ENCODE measurements around the gene TSPYL6. TPM values are rescaled to one million over a fixed set of nuclear protein-coding genes. Genes with fewer than 3 reads are reported as not detected.
"Not testable (repeated sequence)": the region's sequence is repeated elsewhere in the genome, so short reads cannot be mapped to it uniquely, and the experiment has no call there.

TSPYL6 gene
- total and polyA plus RNA-seq, 2 experiments from 2014 or later: not detected

DNA sequence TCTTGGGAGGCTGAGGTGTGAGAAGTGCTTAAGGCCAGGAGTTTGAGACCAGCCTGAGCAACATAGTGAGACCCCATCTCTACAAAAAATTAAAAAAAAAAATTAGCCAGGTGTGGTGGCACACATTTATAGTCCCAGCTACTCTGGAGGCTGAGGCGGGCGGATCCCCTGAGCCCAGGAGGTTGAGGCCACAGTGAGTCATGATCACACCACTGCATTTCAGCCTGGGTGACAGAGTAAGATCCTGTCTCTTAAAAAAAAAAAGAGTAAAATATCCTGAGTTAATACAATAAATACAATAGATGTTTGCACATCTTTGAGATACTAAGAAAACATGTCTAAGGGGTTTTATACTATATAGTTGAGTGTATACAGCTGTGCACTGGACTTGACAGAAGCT is 38.6 kb upstream of the TSPYL6 start:
- H3K4me1 ChIP-seq (ENCODE audit: insufficient read depth): peaks cover 19% of the 10 kb centered on the region
- not testable (repeated sequence) for DNase-seq (ENCODE audit: low spot score); H3K27ac Mint-ChIP-seq; H2AFZ ChIP-seq; H3K36me3 ChIP-seq (ENCODE audit: insufficient read depth); ATAC-seq; H3K79me2 ChIP-seq (replicated peaks; ENCODE audit: insufficient read depth); H3K9me2 ChIP-seq (ENCODE audit: insufficient read depth); H3K9me3 Mint-ChIP-seq; H4K20me1 ChIP-seq (replicated peaks; ENCODE audit: insufficient read depth); H3K4me3 ChIP-seq; H3F3A ChIP-seq (replicated peaks; ENCODE audit: low read depth); H3K36me3 Mint-ChIP-seq (ENCODE audit: low read depth); H3K4me3 Mint-ChIP-seq; H3K27ac ChIP-seq (ENCODE audit: low read depth); H3K4me2 ChIP-seq
- peaks cover 24% of the 10 kb centered on the region for H3K4me1 Mint-ChIP-seq
- H3K27me3 ChIP-seq (ENCODE audit: insufficient read depth): peaks cover 32% of the 10 kb centered on the region
- peaks cover 20% of the 10 kb centered on the region for H3K27me3 Mint-ChIP-seq (ENCODE audit: insufficient read depth, low read depth, poor library complexity)

DNA sequence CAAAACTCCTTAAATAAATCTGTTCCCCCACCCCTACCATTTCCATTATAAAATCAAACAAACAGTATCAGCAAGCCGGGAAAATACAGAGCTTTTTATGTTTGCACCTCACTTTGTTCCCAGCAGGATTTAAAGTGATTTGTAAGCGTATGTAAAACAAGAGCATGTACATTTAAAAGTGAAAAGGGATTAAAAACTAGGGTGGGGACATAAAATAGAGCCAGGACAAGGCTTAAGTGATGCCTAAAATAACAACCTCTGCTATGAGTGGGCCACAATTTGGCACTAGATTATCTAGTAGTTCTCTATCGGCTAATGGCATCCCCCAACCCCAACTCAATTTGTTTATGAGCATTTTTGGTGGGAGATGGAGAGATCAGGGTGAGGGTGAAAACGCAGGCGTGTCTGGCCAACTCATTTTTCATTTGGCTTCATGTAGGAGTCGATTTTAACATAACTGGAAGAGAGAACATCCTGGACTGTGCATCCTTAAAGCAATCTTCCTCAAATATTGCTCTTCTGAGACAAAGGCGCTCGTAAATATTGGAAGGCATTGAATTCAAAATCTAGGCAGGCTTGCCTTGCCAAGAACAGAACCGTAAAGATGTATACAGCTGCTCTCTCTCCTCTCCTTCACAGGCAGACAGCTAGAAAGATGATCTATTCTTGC is 34.5 kb upstream of the TSPYL6 start:
- peaks cover 49% of the 10 kb centered on the region for H3K27me3 ChIP-seq (ENCODE audit: insufficient read depth)
- peak overlapping the region; percentile 26; the same call in 1 of the 2 replicates for H3K4me3 ChIP-seq
- peak overlapping the region; percentile 58; the same call in 1 of the 2 replicates for H3K4me2 ChIP-seq
- DNase-seq (ENCODE audit: low spot score) (peak; percentile 13), ATAC-seq (peak; percentile 39)
- H3K36me3 Mint-ChIP-seq (ENCODE audit: low read depth): no peaks in the 10 kb centered on the region
- no peaks in the 10 kb centered on the region for H3K79me2 ChIP-seq (replicated peaks; ENCODE audit: insufficient read depth)
- no peaks in the 10 kb centered on the region for H3K36me3 ChIP-seq (ENCODE audit: insufficient read depth)
- H2AFZ ChIP-seq: no peak overlapping the region
- no peaks in the 10 kb centered on the region for H3K9me2 ChIP-seq (ENCODE audit: insufficient read depth)
- no peak overlapping the region for H3K27ac Mint-ChIP-seq
- H3K9me3 Mint-ChIP-seq: no peaks in the 10 kb centered on the region
- peaks cover 30% of the 10 kb centered on the region for H3K4me1 Mint-ChIP-seq
- H3K27me3 Mint-ChIP-seq (ENCODE audit: insufficient read depth, low read depth, poor library complexity): peaks cover 26% of the 10 kb centered on the region
- no peak overlapping the region for H3K4me3 Mint-ChIP-seq
- H3K4me1 ChIP-seq (ENCODE audit: insufficient read depth): peaks cover 29% of the 10 kb centered on the region
- no peaks in the 10 kb centered on the region for H3F3A ChIP-seq (replicated peaks; ENCODE audit: low read depth)
- peaks cover 5% of the 10 kb centered on the region; the same call in 1 of the 2 replicates for H4K20me1 ChIP-seq (replicated peaks; ENCODE audit: insufficient read depth)
- no peak overlapping the region for H3K27ac ChIP-seq (ENCODE audit: low read depth)
- TF ChIP-seq JUNB (IDR thresholded peaks at IDR 0.05; ENCODE audit: unreplicated experiment) (no peak), POLR2AphosphoS5 (IDR thresholded peaks at IDR 0.05; ENCODE audit: low read depth) (no peak), EZH2phosphoT487 (IDR thresholded peaks at IDR 0.05; ENCODE audit: unreplicated experiment) (no peak), EZH2 (IDR thresholded peaks at IDR 0.05; ENCODE audit: low read depth, unreplicated experiment) (no peak), NANOG (IDR thresholded peaks at IDR 0.05; ENCODE audit: borderline replicate concordance) (no peak), ZNF114 (CRISPR knock-in tag; IDR thresholded peaks at IDR 0.05) (no peak)
- TF ChIP-seq, protein P1, sequence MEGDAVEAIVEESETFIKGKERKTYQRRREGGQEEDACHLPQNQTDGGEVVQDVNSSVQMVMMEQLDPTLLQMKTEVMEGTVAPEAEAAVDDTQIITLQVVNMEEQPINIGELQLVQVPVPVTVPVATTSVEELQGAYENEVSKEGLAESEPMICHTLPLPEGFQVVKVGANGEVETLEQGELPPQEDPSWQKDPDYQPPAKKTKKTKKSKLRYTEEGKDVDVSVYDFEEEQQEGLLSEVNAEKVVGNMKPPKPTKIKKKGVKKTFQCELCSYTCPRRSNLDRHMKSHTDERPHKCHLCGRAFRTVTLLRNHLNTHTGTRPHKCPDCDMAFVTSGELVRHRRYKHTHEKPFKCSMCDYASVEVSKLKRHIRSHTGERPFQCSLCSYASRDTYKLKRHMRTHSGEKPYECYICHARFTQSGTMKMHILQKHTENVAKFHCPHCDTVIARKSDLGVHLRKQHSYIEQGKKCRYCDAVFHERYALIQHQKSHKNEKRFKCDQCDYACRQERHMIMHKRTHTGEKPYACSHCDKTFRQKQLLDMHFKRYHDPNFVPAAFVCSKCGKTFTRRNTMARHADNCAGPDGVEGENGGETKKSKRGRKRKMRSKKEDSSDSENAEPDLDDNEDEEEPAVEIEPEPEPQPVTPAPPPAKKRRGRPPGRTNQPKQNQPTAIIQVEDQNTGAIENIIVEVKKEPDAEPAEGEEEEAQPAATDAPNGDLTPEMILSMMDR (conservative IDR thresholded peaks at IDR 0.05; ENCODE audit: low read depth in 2 of 2): no peak
- TF ChIP-seq, protein P2, sequence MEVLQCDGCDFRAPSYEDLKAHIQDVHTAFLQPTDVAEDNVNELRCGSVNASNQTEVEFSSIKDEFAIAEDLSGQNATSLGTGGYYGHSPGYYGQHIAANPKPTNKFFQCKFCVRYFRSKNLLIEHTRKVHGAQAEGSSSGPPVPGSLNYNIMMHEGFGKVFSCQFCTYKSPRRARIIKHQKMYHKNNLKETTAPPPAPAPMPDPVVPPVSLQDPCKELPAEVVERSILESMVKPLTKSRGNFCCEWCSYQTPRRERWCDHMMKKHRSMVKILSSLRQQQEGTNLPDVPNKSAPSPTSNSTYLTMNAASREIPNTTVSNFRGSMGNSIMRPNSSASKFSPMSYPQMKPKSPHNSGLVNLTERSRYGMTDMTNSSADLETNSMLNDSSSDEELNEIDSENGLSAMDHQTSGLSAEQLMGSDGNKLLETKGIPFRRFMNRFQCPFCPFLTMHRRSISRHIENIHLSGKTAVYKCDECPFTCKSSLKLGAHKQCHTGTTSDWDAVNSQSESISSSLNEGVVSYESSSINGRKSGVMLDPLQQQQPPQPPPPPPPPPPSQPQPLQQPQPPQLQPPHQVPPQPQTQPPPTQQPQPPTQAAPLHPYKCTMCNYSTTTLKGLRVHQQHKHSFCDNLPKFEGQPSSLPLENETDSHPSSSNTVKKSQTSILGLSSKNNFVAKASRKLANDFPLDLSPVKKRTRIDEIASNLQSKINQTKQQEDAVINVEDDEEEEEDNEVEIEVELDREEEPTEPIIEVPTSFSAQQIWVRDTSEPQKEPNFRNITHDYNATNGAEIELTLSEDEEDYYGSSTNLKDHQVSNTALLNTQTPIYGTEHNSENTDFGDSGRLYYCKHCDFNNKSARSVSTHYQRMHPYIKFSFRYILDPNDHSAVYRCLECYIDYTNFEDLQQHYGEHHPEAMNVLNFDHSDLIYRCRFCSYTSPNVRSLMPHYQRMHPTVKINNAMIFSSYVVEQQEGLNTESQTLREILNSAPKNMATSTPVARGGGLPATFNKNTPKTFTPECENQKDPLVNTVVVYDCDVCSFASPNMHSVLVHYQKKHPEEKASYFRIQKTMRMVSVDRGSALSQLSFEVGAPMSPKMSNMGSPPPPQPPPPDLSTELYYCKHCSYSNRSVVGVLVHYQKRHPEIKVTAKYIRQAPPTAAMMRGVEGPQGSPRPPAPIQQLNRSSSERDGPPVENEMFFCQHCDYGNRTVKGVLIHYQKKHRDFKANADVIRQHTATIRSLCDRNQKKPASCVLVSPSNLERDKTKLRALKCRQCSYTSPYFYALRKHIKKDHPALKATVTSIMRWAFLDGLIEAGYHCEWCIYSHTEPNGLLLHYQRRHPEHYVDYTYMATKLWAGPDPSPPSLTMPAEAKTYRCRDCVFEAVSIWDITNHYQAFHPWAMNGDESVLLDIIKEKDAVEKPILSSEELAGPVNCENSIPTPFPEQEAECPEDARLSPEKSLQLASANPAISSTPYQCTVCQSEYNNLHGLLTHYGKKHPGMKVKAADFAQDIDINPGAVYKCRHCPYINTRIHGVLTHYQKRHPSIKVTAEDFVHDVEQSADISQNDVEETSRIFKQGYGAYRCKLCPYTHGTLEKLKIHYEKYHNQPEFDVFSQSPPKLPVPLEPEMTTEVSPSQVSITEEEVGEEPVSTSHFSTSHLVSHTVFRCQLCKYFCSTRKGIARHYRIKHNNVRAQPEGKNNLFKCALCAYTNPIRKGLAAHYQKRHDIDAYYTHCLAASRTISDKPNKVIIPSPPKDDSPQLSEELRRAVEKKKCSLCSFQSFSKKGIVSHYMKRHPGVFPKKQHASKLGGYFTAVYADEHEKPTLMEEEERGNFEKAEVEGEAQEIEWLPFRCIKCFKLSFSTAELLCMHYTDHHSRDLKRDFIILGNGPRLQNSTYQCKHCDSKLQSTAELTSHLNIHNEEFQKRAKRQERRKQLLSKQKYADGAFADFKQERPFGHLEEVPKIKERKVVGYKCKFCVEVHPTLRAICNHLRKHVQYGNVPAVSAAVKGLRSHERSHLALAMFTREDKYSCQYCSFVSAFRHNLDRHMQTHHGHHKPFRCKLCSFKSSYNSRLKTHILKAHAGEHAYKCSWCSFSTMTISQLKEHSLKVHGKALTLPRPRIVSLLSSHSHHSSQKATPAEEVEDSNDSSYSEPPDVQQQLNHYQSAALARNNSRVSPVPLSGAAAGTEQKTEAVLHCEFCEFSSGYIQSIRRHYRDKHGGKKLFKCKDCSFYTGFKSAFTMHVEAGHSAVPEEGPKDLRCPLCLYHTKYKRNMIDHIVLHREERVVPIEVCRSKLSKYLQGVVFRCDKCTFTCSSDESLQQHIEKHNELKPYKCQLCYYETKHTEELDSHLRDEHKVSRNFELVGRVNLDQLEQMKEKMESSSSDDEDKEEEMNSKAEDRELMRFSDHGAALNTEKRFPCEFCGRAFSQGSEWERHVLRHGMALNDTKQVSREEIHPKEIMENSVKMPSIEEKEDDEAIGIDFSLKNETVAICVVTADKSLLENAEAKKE (CRISPR knock-in tag; IDR thresholded peaks at IDR 0.05): no peak
- TF ChIP-seq, protein P3, sequence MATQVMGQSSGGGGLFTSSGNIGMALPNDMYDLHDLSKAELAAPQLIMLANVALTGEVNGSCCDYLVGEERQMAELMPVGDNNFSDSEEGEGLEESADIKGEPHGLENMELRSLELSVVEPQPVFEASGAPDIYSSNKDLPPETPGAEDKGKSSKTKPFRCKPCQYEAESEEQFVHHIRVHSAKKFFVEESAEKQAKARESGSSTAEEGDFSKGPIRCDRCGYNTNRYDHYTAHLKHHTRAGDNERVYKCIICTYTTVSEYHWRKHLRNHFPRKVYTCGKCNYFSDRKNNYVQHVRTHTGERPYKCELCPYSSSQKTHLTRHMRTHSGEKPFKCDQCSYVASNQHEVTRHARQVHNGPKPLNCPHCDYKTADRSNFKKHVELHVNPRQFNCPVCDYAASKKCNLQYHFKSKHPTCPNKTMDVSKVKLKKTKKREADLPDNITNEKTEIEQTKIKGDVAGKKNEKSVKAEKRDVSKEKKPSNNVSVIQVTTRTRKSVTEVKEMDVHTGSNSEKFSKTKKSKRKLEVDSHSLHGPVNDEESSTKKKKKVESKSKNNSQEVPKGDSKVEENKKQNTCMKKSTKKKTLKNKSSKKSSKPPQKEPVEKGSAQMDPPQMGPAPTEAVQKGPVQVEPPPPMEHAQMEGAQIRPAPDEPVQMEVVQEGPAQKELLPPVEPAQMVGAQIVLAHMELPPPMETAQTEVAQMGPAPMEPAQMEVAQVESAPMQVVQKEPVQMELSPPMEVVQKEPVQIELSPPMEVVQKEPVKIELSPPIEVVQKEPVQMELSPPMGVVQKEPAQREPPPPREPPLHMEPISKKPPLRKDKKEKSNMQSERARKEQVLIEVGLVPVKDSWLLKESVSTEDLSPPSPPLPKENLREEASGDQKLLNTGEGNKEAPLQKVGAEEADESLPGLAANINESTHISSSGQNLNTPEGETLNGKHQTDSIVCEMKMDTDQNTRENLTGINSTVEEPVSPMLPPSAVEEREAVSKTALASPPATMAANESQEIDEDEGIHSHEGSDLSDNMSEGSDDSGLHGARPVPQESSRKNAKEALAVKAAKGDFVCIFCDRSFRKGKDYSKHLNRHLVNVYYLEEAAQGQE (IDR thresholded peaks at IDR 0.05; ENCODE audit: unreplicated experiment): no peak
